Right lobe of liver (tissue), 6 donors: Measurements from ENCODE around the gene CDX1. TPM values are rescaled to one million over a fixed set of nuclear protein-coding genes. Genes with fewer than 3 reads are reported as not detected.

ENCODE experiments used
- ATAC-seq, 4 donors: fragments of 200-7000 bp; cut with Tn5 transposase; one replicate each; pipeline ENCODE4 v1.9.1; 2020; ENCODE audit warnings: mild to moderate bottlenecking in 4 of 4, moderate library complexity in 4 of 4
- DNase-seq, 3 donors: peaks; one replicate each; pipeline ENCODE4 v3.0.0-alpha.2; 2020
- H3K27ac ChIP-seq, 3 donors: fragments of 200-600 bp; one replicate each; pipeline ENCODE4 v1.8.0; 2022
- H3K27me3 ChIP-seq, 2 donors: fragments of 200-600 bp; one replicate each; pipeline ENCODE4 v1.8.0; 2022
- H3K36me3 ChIP-seq, 4 donors: fragments of 200-600 bp; sonication (generic) in 1 of 4; one replicate each; pipeline versions ENCODE4 v1.5.1 to v1.8.0; 2017 to 2022; ENCODE audit warnings: control low read depth in 1 of 4
- H3K4me1 ChIP-seq, 4 donors: fragments of 200-600 bp; sonication (generic) in 1 of 4; one replicate each; pipeline versions ENCODE4 v1.5.1 to v1.8.0; 2017 to 2022; ENCODE audit warnings: control low read depth in 1 of 4
- H3K4me3 ChIP-seq, 3 donors: fragments of 200-600 bp; one replicate each; pipeline ENCODE4 v1.8.0; 2022
- H3K9me3 ChIP-seq, 4 donors: fragments of 200-600 bp; sonication (generic) in 1 of 4; one replicate each; pipeline versions ENCODE4 v1.5.1 to v1.8.0; 2017 to 2022; ENCODE audit warnings: control low read depth in 1 of 4
- CTCF ChIP-seq, 4 donors: fragments of 200-600 bp in 3 of 4; fragments of 450-650 bp in 1 of 4; IDR thresholded peaks; one replicate each; pipeline versions ENCODE4 v1.5.1 to v1.8.0; 2016 to 2022; ENCODE audit warnings: antibody characterized with exemption in 4 of 4, mild to moderate bottlenecking in 2 of 4
- POLR2A ChIP-seq: fragments of 450-650 bp; IDR thresholded peaks from one replicate; pipeline ENCODE4 v1.6.1; 2017; ENCODE audit warnings: antibody characterized with exemption, mild to moderate bottlenecking
- WGBS: methylation state at CpG from one replicate; pipeline ENCODE4 v1.1.6; 2018; ENCODE audit warnings: low coverage, low lambda C conversion rate; ENCODE audit not compliant: insufficient coverage; ENCODE audit errors: missing lambda C conversion rate; 5-methylcytosine and 5-hydroxymethylcytosine counted together
- intact Hi-C, 2 donors: fragments of 100-400 bp; cut with DNase I; formaldehyde crosslinking; loops; one replicate each; pipeline versions ENCODE4 v1.11.2 to v1.14.1; 2022
- total RNA-seq, 6 experiments: library from RNA; depleted of rRNA in 2 of 6; stranded (reverse); fragments of >200 nt in 2 of 6; fragmentation: NEBNext Ultra II Directional in 3 of 6; extraction: Animal tissue kit (Norgen Biotek cat#: 25700) in 3 of 6; gene quantifications; one replicate each; pipeline versions ENCODE4 v1.1.0 to v1.2.4, GENCODE V29; 2016 to 2023
- donor health status: DM: no; HTN: yes; CAD: no.
- donor health status: DM: no; HTN: no; CAD: no.
- donor health status: DM: no; HTN: no; CAD: no.
- donor health status: DM: no; HTN: yes; CAD: no.
- donor health status: DM: no; HTN: yes; CAD: no.

CDX1 gene
- total RNA-seq, 6 experiments from 2014 or later, result not detected

GRCh38 chr5:150196514-150196913 is 29.9 kb downstream of the CDX1 start:
- TF ChIP-seq CTCF (IDR thresholded peaks at IDR 0.05) (no peak), POLR2A (no peak)
- H3K9me3 ChIP-seq, result no peaks in the 10 kb centered on the region
- ATAC-seq, result no peak
- no peaks in the 10 kb centered on the region for H3K36me3 ChIP-seq
- no peaks in the 10 kb centered on the region for H3K4me1 ChIP-seq
- 20% methylated on average over 1 of the region's 5 CpGs for WGBS
- H3K27me3 ChIP-seq, result no peaks in the 10 kb centered on the region
- DNase-seq, result no peak
- H3K27ac ChIP-seq, result no peak overlapping the region
- no peak overlapping the region for H3K4me3 ChIP-seq
- intact Hi-C loops, result no loop called here

GRCh38 chr5:150196986-150197385 is 30.4 kb downstream of the CDX1 start:
- TF ChIP-seq CTCF (IDR thresholded peaks at IDR 0.05) (no peak), POLR2A (no peak)
- DNase-seq (no peak), ATAC-seq (no peak)
- H3K4me1 ChIP-seq, result no peaks in the 10 kb centered on the region
- no CpG with 5 or more reads among the region's 16 CpGs for WGBS
- no peak overlapping the region for H3K27ac ChIP-seq
- no peak overlapping the region for H3K4me3 ChIP-seq
- no peaks in the 10 kb centered on the region for H3K27me3 ChIP-seq
- H3K36me3 ChIP-seq, result no peaks in the 10 kb centered on the region
- intact Hi-C loops, result no loop called here
- H3K9me3 ChIP-seq, result no peaks in the 10 kb centered on the region

- TF ChIP-seq POLR2A (no peak), CTCF (IDR thresholded peaks at IDR 0.05) (no peak)
- 100% methylated on average over 1 of the region's 1 CpG for WGBS
- intact Hi-C loops, result no loop called here
- no peak for DNase-seq
- no peak overlapping the region for H3K27ac ChIP-seq
- no peaks in the 10 kb centered on the region for H3K9me3 ChIP-seq
- no peak for ATAC-seq
- H3K27me3 ChIP-seq, result no peaks in the 10 kb centered on the region
- no peaks in the 10 kb centered on the region for H3K4me1 ChIP-seq
- no peak overlapping the region for H3K4me3 ChIP-seq
- no peaks in the 10 kb centered on the region for H3K36me3 ChIP-seq
These were observed 30.9 kb downstream of the CDX1 start for GRCh38 chr5:150197476-150197875.

- no peak for DNase-seq
- no peak for TF ChIP-seq POLR2A
These were observed 35.9 kb downstream of the CDX1 start for GRCh38 chr5:150202501-150202900.

GRCh38 chr5:150203832-150204589 is 37.4 kb downstream of the CDX1 start:
- Histone ChIP-seq H3K4me1 (no peaks in the 10 kb centered on the region), H3K4me3 (no peak overlapping the region), H3K27ac (no peak overlapping the region), H3K27me3 (no peaks in the 10 kb centered on the region), H3K9me3 (no peaks in the 10 kb centered on the region), H3K36me3 (no peaks in the 10 kb centered on the region)
- ATAC-seq (peak in 1 of 4 donors; percentile 23), DNase-seq (no peak)
- TF ChIP-seq POLR2A (no peak), CTCF (IDR thresholded peaks at IDR 0.05) (no peak)
- WGBS, result 83% methylated on average over 4 of the region's 12 CpGs
- intact Hi-C loops, result no loop called here

More at GRCh38 chr5:150202501-150202900, 35.9 kb downstream of the CDX1 start:
- H3K4me1 ChIP-seq, result no peaks in the 10 kb centered on the region
- H3K4me3 ChIP-seq, result no peak overlapping the region
- no peaks in the 10 kb centered on the region for H3K27me3 ChIP-seq
- no peaks in the 10 kb centered on the region for H3K9me3 ChIP-seq
- no peak for ATAC-seq
- WGBS, result no CpG with 5 or more reads among the region's 10 CpGs
- H3K36me3 ChIP-seq, result no peaks in the 10 kb centered on the region
- no peak overlapping the region for H3K27ac ChIP-seq
- intact Hi-C loops, result no loop called here
